DOHH2 (cell line): ENCODE measurements around the gene PP2D1.
A peak's percentile ranks its signal among the peaks of the same experiment; 100 is the strongest.

Experiments
- H3F3A ChIP-seq: fragments of 200-600 bp; sonication (generic), shearing (Covaris generic); 2 replicates; pipeline ENCODE4 v1.6.0; 2016; ENCODE audit warnings: antibody characterized with exemption, mild to moderate bottlenecking; ENCODE audit not compliant: control insufficient read depth, insufficient read depth
- H3K27ac ChIP-seq: fragments of 200-600 bp; sonication (generic); 2 replicates; pipeline ENCODE4 v1.5.1; 2014; ENCODE audit warnings: low read depth, mild to moderate bottlenecking, low read length, moderate library complexity
- H3K27me3 ChIP-seq: fragments of 200-600 bp; sonication (generic); 2 replicates; pipeline ENCODE4 v1.6.1; 2014; ENCODE audit warnings: mild to moderate bottlenecking, low read length, mixed read lengths; ENCODE audit not compliant: control insufficient read depth
- H3K36me3 ChIP-seq: fragments of 200-600 bp; sonication (generic); 2 replicates; pipeline ENCODE4 v1.6.1; 2014; ENCODE audit warnings: mild to moderate bottlenecking, low read length, moderate library complexity, mixed read lengths; ENCODE audit not compliant: control insufficient read depth
- H3K4me1 ChIP-seq: fragments of 200-600 bp; sonication (generic); 2 replicates; pipeline ENCODE4 v1.6.1; 2014; ENCODE audit warnings: mild to moderate bottlenecking, low read length, mixed read lengths; ENCODE audit not compliant: control insufficient read depth
- H3K4me2 ChIP-seq: fragments of 200-600 bp; sonication (generic); 2 replicates; pipeline ENCODE4 v1.6.0; 2014; ENCODE audit warnings: mild to moderate bottlenecking, low read length, moderate library complexity
- H3K4me3 ChIP-seq: fragments of 200-600 bp; sonication (generic); 2 replicates; pipeline ENCODE4 v1.5.1; 2014; ENCODE audit warnings: mild to moderate bottlenecking, low read length, mixed read lengths
- H3K79me2 ChIP-seq: fragments of 200-600 bp; sonication (generic); 2 replicates; pipeline ENCODE4 v1.6.1; 2014; ENCODE audit warnings: mild to moderate bottlenecking, low read length, mixed read lengths; ENCODE audit not compliant: control insufficient read depth
- H3K9me2 ChIP-seq: fragments of 200-600 bp; sonication (generic); replicated peaks from 2 replicates; pipeline ENCODE4 v1.6.1; 2014; ENCODE audit warnings: mild to moderate bottlenecking, low read length, mixed read lengths; ENCODE audit not compliant: control insufficient read depth
- H3K9me3 ChIP-seq: fragments of 200-600 bp; sonication (generic); 2 replicates; pipeline ENCODE4 v1.6.1; 2014; ENCODE audit warnings: antibody characterized with exemption, low read length, mixed read lengths; ENCODE audit not compliant: control insufficient read depth, insufficient read depth
- H4K20me1 ChIP-seq: fragments of 200-600 bp; sonication (generic); 2 replicates; pipeline ENCODE4 v1.6.0; 2014; ENCODE audit warnings: low read depth, mild to moderate bottlenecking, antibody characterized with exemption, low read length, moderate library complexity; ENCODE audit not compliant: control insufficient read depth, insufficient read depth
- EZH2phosphoT487 ChIP-seq: fragments of 200-600 bp; sonication (generic); IDR thresholded peaks from 2 replicates; pipeline ENCODE4 v1.6.1; 2017; ENCODE audit warnings: borderline replicate concordance, mild to moderate bottlenecking, antibody characterized with exemption, low read length, moderate library complexity, mixed read lengths
- TF ChIP-seq, protein P1 (sequence below): fragments of 200-600 bp; sonication (generic); IDR thresholded peaks from one replicate; pipeline ENCODE4 v1.5.1; 2014; ENCODE audit warnings: antibody characterized with exemption, mild to moderate bottlenecking, low read depth, low read length; ENCODE audit not compliant: poor library complexity, severe bottlenecking

The PP2D1 gene

DNA sequence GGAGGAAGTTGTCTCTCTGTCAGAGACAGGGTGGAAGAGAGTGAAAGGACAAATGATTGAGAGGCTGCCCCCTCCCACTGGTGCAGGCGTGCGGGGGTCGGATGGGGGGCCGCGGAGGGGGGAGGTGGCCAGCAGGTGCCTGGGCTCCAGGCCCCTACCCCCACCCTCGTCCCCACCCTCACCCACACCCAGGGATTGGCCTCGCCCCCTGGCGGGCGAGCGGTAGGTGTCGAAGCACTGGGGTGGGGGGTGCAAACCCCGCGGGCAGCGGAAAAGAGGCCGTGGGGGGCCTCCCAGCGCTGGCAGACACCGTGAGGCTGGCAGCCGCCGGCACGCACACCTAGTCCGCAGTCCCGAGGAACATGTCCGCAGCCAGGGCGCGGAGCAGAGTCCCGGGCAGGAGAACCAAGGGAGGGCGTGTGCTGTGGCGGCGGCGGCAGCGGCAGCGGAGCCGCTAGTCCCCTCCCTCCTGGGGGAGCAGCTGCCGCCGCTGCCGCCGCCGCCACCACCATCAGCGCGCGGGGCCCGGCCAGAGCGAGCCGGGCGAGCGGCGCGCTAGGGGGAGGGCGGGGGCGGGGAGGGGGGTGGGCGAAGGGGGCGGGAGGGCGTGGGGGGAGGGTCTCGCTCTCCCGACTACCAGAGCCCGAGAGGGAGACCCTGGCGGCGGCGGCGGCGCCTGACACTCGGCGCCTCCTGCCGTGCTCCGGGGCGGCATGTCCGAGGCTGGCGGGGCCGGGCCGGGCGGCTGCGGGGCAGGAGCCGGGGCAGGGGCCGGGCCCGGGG, 27.9 kb upstream of the PP2D1 start, which contains the start of gene KAT2B:
Gene KAT2B, plus strand, starts transcription at position 682 of the 783 bp plus-strand sequence. Its CDS starts 32 bp downstream, at position 714.
- peaks cover 39% of the 10 kb centered on the region for H3K79me2 ChIP-seq

DNA sequence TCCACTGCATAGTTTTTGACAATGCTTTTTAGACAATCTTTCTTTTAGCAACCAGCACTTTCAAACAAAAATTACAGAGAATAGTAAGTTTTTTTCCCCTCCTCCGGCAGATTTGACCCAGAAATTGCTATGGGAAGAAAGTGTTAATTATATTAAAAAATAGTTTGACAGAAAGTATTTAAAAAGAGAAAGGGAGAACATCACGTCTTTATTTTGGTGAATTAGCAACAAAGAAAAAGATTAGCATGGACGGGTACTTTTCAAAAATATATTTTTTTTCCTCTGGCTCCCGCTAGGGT, 27.4 kb upstream of the PP2D1 start:
- H3K9me2 ChIP-seq = no peaks in the 10 kb centered on the region
- peaks cover 7% of the 10 kb centered on the region; the same call in 1 of the 2 replicates for H4K20me1 ChIP-seq
- TF ChIP-seq EZH2phosphoT487 = no peak
- TF ChIP-seq, protein P1, sequence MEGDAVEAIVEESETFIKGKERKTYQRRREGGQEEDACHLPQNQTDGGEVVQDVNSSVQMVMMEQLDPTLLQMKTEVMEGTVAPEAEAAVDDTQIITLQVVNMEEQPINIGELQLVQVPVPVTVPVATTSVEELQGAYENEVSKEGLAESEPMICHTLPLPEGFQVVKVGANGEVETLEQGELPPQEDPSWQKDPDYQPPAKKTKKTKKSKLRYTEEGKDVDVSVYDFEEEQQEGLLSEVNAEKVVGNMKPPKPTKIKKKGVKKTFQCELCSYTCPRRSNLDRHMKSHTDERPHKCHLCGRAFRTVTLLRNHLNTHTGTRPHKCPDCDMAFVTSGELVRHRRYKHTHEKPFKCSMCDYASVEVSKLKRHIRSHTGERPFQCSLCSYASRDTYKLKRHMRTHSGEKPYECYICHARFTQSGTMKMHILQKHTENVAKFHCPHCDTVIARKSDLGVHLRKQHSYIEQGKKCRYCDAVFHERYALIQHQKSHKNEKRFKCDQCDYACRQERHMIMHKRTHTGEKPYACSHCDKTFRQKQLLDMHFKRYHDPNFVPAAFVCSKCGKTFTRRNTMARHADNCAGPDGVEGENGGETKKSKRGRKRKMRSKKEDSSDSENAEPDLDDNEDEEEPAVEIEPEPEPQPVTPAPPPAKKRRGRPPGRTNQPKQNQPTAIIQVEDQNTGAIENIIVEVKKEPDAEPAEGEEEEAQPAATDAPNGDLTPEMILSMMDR = no peak

More for the DNA sequence above, 27.9 kb upstream of the PP2D1 start, which contains the start of gene KAT2B:
- H3K27ac ChIP-seq = peak within 1 kb of the TSS; percentile 92
- peaks cover 39% of the 10 kb centered on the region for H3K4me1 ChIP-seq
- H3K9me3 ChIP-seq = no peaks in the 10 kb centered on the region
- H3K9me2 ChIP-seq = no peaks in the 10 kb centered on the region
- H3K4me2 ChIP-seq = peak within 1 kb of the TSS; percentile 85
- H3K27me3 ChIP-seq = no peaks in the 10 kb centered on the region
- H3F3A ChIP-seq = peaks cover 12% of the 10 kb centered on the region
- no peak for TF ChIP-seq EZH2phosphoT487
- TF ChIP-seq, protein P1 = peak; percentile 71
- H3K4me3 ChIP-seq = peak within 1 kb of the TSS; percentile 78
- H4K20me1 ChIP-seq = peaks cover 7% of the 10 kb centered on the region; the same call in 1 of the 2 replicates
- peaks cover 6% of the 10 kb centered on the region; the same call in 1 of the 2 replicates for H3K36me3 ChIP-seq

DNA sequence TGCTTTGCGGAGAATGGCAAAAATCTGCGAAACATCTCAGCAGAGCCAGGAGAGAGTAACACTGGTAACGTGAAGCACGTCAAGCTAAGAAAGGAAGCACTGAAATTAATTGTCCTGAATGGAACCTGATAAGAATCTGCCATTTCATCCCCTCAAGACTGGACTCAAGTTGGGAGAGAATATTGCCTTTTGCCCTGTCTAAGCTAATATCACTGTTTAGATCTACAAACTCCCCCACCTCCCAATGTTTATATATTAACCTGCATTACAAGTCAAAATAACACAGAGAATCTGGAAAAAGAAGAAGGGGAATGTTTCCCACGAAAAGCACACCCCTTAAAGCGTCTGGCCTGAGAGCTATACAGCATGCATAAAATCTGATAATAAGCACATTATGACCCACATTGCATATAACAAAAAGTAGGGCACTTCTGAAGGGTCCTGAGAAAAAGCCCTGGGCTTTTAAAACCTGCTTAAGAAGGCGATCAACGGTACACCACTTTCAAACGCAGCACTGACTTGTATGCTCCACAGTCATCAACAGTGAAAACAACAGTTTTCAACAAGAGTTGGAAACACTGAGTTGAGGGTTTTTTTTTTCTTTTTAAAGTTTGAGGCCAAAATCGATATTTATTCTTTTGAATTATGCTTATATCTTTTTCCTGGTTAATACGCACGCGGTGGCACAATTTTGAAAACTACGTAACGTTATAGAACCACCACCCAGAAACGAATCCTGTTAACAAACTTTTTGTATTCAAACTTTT, 26.8 kb upstream of the PP2D1 start:
- H3K27ac ChIP-seq = peak overlapping the region; percentile 92

More for the DNA sequence above, 27.4 kb upstream of the PP2D1 start:
- H3K4me3 ChIP-seq = peak overlapping the region; percentile 74
- H3K79me2 ChIP-seq = peaks cover 33% of the 10 kb centered on the region
- H3K9me3 ChIP-seq = no peaks in the 10 kb centered on the region
- H3K4me2 ChIP-seq = peak overlapping the region; percentile 80
- peaks cover 39% of the 10 kb centered on the region for H3K4me1 ChIP-seq
- peak overlapping the region; percentile 92 for H3K27ac ChIP-seq
- H3K27me3 ChIP-seq = no peaks in the 10 kb centered on the region
- H3F3A ChIP-seq = peaks cover 12% of the 10 kb centered on the region
- H3K36me3 ChIP-seq = peaks cover 6% of the 10 kb centered on the region; the same call in 1 of the 2 replicates

More for the DNA sequence above, 26.8 kb upstream of the PP2D1 start:
- peak overlapping the region; percentile 80 for H3K4me2 ChIP-seq
- H3K27me3 ChIP-seq = no peaks in the 10 kb centered on the region
- H3F3A ChIP-seq = peaks cover 12% of the 10 kb centered on the region
- H4K20me1 ChIP-seq = peaks cover 7% of the 10 kb centered on the region; the same call in 1 of the 2 replicates
- TF ChIP-seq EZH2phosphoT487 = no peak
- H3K9me2 ChIP-seq = no peaks in the 10 kb centered on the region
- peaks cover 37% of the 10 kb centered on the region for H3K4me1 ChIP-seq
- H3K79me2 ChIP-seq = peaks cover 29% of the 10 kb centered on the region
- no peaks in the 10 kb centered on the region for H3K9me3 ChIP-seq
- H3K4me3 ChIP-seq = peak overlapping the region; percentile 74
- H3K36me3 ChIP-seq = peaks cover 6% of the 10 kb centered on the region; the same call in 1 of the 2 replicates
